ENCODE results near the gene CD163. TPM values are rescaled to one million over a fixed set of nuclear protein-coding genes. Genes with fewer than 3 reads are reported as not detected.
"Not testable (repeated sequence)": the region's sequence is repeated elsewhere in the genome, so short reads cannot be mapped to it uniquely, and the experiment has no call there.

Gene CD163
- not detected in 2 replicates for total RNA-seq (2014; rRNA removed; shearing (Covaris generic); ENCODE audit: low replicate concordance)

- no peak for DNase-seq
- Histone ChIP-seq H3K36me3 (no peaks in the 10 kb centered on the region), H3K9me3 (no peaks in the 10 kb centered on the region), H3K4me3 (no peak within 1 kb of the TSS), H3K27me3 (no peaks in the 10 kb centered on the region)
Observed at GRCh38 chr12:7503686-7504415, at the start of gene CD163. CD163 (minus strand) TSS chr12:7503777; CDS start chr12:7503690, 87 bp downstream.

- Histone ChIP-seq H3K9me3 (no peaks in the 10 kb centered on the region), H3K4me3 (no peak overlapping the region), H3K36me3 (no peaks in the 10 kb centered on the region), H3K27me3 (no peaks in the 10 kb centered on the region)
- DNase-seq = no peak
Observed at GRCh38 chr12:7542813-7543212, 39.2 kb upstream of the CD163 start.

GRCh38 chr12:7542046-7542445 is 38.5 kb upstream of the CD163 start:
- no peaks in the 10 kb centered on the region for H3K36me3 ChIP-seq
- H3K27me3 ChIP-seq = no peaks in the 10 kb centered on the region; the same call in 1 of the 2 replicates
- H3K4me3 ChIP-seq = no peak overlapping the region
- DNase-seq = no peak
- no peaks in the 10 kb centered on the region for H3K9me3 ChIP-seq

GRCh38 chr12:7514416-7514815 is 10.8 kb upstream of the CD163 start:
- no peak overlapping the region for H3K4me3 ChIP-seq
- 0 out of 2 replicates have a peak, but pooled peaks cover 2% of the 10 kb centered on the region for H3K27me3 ChIP-seq
- no peaks in the 10 kb centered on the region for H3K36me3 ChIP-seq
- H3K9me3 ChIP-seq = no peaks in the 10 kb centered on the region
- no peak for DNase-seq

GRCh38 chr12:7512553-7512952 is 9.0 kb upstream of the CD163 start:
- peak; percentile 85 for DNase-seq
- Histone ChIP-seq H3K36me3 (no peaks in the 10 kb centered on the region), H3K27me3 (0 out of 2 replicates have a peak, but pooled peaks cover 2% of the 10 kb centered on the region), H3K9me3 (no peaks in the 10 kb centered on the region), H3K4me3 (no peak overlapping the region)

GRCh38 chr12:7509793-7510470 is 6.4 kb upstream of the CD163 start:
- H3K9me3 ChIP-seq, H3K4me3 ChIP-seq, DNase-seq, H3K27me3 ChIP-seq, H3K36me3 ChIP-seq: not testable (repeated sequence)

- Histone ChIP-seq H3K4me3 (no peak overlapping the region), H3K36me3 (no peaks in the 10 kb centered on the region), H3K27me3 (no peaks in the 10 kb centered on the region), H3K9me3 (no peaks in the 10 kb centered on the region)
- no peak for DNase-seq
Observed at GRCh38 chr12:7502612-7503011, 965 bp downstream of the CD163 start.

GRCh38 chr12:7501031-7501588 is 2.5 kb downstream of the CD163 start:
- H3K27me3 ChIP-seq = no peaks in the 10 kb centered on the region
- no peaks in the 10 kb centered on the region for H3K36me3 ChIP-seq
- DNase-seq = no peak
- no peaks in the 10 kb centered on the region for H3K9me3 ChIP-seq
- no peak overlapping the region for H3K4me3 ChIP-seq

- no peak overlapping the region for H3K4me3 ChIP-seq
- DNase-seq = no peak
- no peaks in the 10 kb centered on the region for H3K9me3 ChIP-seq
- H3K36me3 ChIP-seq = no peaks in the 10 kb centered on the region
- no peaks in the 10 kb centered on the region for H3K27me3 ChIP-seq
Observed at GRCh38 chr12:7499636-7500035, 3.9 kb downstream of the CD163 start.

- no peaks in the 10 kb centered on the region for H3K27me3 ChIP-seq
- peak; percentile 6 for DNase-seq
- no peaks in the 10 kb centered on the region for H3K9me3 ChIP-seq
- no peaks in the 10 kb centered on the region for H3K36me3 ChIP-seq
- H3K4me3 ChIP-seq = no peak overlapping the region
Observed at GRCh38 chr12:7498809-7499208, 4.8 kb downstream of the CD163 start.

GRCh38 chr12:7497661-7498060 is 5.9 kb downstream of the CD163 start:
- H3K4me3 ChIP-seq = no peak overlapping the region
- no peaks in the 10 kb centered on the region for H3K36me3 ChIP-seq
- no peaks in the 10 kb centered on the region for H3K9me3 ChIP-seq
- H3K27me3 ChIP-seq = no peaks in the 10 kb centered on the region
- DNase-seq = no peak

- Histone ChIP-seq H3K9me3 (no peaks in the 10 kb centered on the region), H3K4me3 (no peak overlapping the region), H3K36me3 (no peaks in the 10 kb centered on the region), H3K27me3 (no peaks in the 10 kb centered on the region)
- DNase-seq = no peak
Observed at GRCh38 chr12:7496451-7496850, 7.1 kb downstream of the CD163 start.

GRCh38 chr12:7495136-7495535 is 8.4 kb downstream of the CD163 start:
- peaks cover 4% of the 10 kb centered on the region; the same call in 1 of the 2 replicates for H3K27me3 ChIP-seq
- no peaks in the 10 kb centered on the region for H3K9me3 ChIP-seq
- no peak overlapping the region for H3K4me3 ChIP-seq
- no peak for DNase-seq
- H3K36me3 ChIP-seq = no peaks in the 10 kb centered on the region

- no peaks in the 10 kb centered on the region for H3K9me3 ChIP-seq
- H3K4me3 ChIP-seq = no peak overlapping the region
- H3K27me3 ChIP-seq = peaks cover 4% of the 10 kb centered on the region; the same call in 1 of the 2 replicates
- no peaks in the 10 kb centered on the region for H3K36me3 ChIP-seq
- DNase-seq = no peak
Observed at GRCh38 chr12:7493006-7493405, 10.6 kb downstream of the CD163 start.

- DNase-seq = no peak
- Histone ChIP-seq H3K27me3 (peaks cover 4% of the 10 kb centered on the region; the same call in 1 of the 2 replicates), H3K36me3 (no peaks in the 10 kb centered on the region), H3K9me3 (no peaks in the 10 kb centered on the region), H3K4me3 (no peak overlapping the region)
Observed at GRCh38 chr12:7486512-7486911, 17.1 kb downstream of the CD163 start.

GRCh38 chr12:7485095-7485494 is 18.5 kb downstream of the CD163 start:
- Histone ChIP-seq H3K36me3 (no peaks in the 10 kb centered on the region), H3K27me3 (no peaks in the 10 kb centered on the region), H3K9me3 (no peaks in the 10 kb centered on the region), H3K4me3 (no peak overlapping the region)
- DNase-seq = no peak

GRCh38 chr12:7483343-7483742 is 20.2 kb downstream of the CD163 start:
- no peaks in the 10 kb centered on the region for H3K9me3 ChIP-seq
- H3K36me3 ChIP-seq = no peaks in the 10 kb centered on the region
- H3K27me3 ChIP-seq = no peaks in the 10 kb centered on the region
- no peak overlapping the region for H3K4me3 ChIP-seq
- no peak for DNase-seq

Measured in MG63 (cell line).